Measurements from ENCODE around the gene PEDS1.

DNA sequence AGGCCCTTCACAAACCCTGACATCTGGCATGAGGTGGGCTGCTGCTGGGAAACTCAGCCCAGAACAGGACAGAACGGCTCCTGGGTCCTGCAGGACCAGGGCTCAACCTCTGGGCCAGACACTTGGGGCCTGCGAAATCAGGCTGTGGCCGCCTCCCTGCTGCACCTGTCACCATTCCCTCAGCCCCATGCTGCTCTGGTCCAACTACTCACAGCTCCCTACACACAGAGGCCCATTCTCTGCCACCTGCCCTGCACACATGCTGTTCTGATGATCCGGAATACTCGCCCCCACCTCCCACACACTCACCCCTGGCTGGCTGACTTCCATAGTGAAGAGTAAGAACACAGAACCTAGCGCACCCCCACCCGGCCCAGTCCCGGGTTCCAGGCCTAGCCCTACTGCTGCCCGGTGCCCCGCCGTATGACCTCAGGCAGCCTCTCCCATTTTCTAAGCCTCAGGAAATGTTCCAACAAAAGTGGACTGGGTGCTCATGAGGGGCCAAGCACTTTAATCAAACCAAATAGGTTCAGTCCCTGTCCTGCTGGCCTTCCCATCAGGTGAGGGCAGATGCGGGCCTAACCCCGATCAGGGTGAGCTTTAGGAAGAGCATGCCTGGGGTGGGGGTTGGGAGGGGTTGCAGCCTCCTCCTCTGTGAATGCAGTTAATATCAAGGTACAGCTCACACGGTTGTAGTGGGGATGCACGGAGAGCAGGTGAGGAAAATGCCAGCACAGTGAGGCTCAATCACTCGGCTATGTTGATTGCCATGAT lies 3.9 kb downstream of the PEDS1 start:
- TF ChIP-seq POLR2A (IDR thresholded peaks at IDR 0.05) (no peak), POLR2AphosphoS5 (IDR thresholded peaks at IDR 0.05) (no peak)

Measured in gastroesophageal sphincter (tissue), 2 donors.